GM15510 (cell line): Measurements from ENCODE around the gene POLN.

Source experiments
- POLR2A ChIP-seq: IDR thresholded peaks from 3 replicates; pipeline ENCODE4 v1.6.1; 2011; ENCODE audit warnings: borderline replicate concordance; ENCODE audit not compliant: insufficient read length; ENCODE audit errors: extremely low read depth

The POLN gene

DNA sequence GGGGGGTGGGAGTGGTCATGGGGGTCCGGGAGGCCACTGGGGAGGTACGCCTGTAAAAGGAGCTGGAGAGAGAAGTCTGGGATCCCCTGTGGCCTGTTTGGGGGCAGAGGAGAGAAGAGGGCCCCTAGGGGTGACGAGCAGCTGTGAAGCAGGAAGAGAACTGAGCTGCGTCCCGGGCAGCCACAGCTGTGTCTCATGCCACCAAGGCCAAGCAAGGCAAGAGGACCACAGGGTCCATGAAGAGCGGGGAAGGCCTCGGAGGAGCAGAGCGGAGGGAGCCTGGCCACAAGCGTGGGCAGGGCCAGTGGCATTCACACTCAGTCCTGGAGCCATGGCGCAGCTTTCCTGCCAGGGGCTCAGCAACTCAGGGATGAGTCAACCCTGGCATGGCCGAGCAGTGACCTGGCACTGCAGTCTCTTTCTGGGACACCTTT lies 196.4 kb downstream of the POLN start:
- no peak for TF ChIP-seq POLR2A

DNA sequence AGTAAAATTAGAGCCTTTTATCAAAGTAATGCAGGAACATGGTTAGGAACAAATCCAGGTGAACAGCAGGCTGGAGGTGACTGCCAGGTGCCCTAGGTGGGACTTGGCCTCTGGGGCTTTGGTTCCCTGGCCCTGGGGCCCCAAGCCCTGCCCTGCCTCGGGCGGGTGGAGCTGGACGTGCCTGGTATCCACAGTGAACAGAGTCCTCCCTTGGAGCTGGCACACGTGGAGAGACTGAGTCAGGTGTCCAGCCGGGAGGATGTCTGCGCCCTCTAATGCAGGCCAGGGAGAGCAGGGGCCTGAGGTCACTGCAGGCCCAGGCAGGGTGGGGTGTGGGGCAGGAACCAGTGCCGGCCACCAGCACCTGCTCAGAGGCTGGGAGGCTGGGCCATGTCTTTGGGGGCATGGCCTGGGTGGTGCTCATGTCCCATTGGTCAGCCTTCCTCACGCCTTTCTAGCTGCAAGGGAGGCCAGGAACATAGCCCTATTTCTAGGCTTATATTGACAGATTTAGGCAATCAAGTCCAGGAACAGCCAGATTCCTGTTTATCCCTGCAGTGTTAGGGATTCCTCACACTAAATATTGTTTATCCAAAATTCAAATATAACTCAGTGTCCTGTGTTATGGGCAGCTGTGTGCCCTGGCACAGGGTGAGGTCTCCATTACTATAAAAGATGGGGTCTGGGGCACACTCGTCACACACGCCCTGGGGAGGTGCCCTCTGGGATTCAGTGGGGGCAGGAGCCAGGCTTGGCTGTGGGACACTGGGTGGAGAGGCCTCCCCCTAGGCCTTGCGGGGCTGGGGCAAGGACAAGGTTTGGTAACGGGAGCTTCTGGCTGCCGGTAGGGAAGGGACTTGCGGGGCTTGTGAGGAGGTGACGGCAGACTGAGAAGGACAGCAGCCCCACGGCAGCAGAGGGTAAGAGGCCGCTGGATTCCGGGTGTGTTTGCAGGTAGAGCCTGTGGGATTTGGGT lies 197.1 kb downstream of the POLN start:
- TF ChIP-seq POLR2A: no peak

DNA sequence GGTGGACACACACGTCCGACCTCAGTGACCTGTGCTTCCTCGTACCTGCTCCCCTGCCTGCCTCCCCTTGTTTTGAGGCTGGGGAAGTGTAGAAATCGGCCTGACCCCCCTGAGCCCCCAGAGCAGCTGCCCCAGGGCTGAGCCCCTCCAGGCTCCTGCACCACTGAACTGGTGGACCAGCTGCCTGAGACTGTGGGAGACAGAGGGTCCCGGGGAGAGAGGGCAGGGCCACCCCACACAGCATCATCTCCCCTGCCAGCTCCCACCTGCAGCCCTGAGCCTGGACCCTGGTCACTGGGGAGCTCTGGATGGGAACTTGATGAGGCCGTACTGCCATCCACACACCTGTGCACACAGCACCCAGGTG lies 197.8 kb downstream of the POLN start:
- TF ChIP-seq POLR2A: no peak

DNA sequence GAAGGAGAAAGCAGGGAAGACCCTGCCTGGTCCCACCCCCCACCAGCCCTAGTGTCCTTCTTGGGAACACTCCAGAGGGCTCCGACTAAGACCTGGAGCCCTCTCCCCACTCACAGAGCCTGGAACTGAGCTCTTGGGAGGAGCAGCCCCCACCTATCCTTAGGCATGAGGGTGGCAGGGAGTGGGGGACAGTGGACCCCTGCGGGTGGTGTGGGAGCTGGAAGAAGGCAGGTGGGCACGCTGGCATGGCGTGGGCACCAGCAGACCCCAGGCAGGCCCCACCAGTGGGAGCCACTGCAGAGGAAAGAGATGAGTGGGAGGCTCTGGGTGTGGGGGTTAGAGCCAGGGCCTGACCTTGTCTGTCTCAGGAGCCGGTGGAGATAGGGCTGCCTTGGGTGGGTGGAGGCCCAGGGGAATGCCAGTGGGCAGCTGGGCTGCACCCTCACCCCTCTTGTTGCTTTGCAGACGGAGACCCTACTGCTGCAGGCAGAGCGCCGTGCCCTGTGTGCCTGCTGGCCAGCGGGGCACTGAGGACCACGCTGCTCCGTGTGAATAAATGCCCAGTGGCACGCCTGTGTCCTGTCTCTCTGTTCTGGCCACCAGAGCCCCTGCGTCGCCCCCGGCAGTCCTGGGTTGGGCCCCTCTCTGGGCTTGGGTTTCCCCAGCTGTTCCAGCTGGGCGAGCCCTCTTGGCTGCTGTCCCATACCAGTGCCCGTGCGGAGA lies 198.4 kb downstream of the POLN start:
- no peak for TF ChIP-seq POLR2A

DNA sequence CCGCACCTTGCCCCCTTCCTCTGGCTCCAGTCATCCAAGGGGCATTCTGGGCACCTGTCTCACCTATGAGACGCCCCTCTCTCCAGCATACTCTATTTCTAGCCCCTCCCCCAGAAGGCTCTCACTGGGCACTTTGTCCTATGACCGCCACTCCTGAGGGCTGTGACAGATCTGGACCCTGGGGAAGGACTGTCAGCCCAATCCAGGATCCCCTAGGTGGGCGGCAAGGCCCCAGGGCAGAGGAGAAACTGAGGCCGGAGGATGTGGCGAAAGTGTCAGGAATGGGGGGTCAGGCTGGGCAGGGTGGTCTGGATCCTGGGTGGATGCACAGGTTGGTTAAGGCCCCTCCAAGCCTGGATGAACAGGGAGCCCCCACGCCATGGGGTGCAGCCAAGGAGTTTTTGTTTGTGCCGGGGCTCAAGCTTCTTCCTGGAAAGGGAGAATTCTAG lies 198.9 kb downstream of the POLN start:
- TF ChIP-seq POLR2A: no peak

DNA sequence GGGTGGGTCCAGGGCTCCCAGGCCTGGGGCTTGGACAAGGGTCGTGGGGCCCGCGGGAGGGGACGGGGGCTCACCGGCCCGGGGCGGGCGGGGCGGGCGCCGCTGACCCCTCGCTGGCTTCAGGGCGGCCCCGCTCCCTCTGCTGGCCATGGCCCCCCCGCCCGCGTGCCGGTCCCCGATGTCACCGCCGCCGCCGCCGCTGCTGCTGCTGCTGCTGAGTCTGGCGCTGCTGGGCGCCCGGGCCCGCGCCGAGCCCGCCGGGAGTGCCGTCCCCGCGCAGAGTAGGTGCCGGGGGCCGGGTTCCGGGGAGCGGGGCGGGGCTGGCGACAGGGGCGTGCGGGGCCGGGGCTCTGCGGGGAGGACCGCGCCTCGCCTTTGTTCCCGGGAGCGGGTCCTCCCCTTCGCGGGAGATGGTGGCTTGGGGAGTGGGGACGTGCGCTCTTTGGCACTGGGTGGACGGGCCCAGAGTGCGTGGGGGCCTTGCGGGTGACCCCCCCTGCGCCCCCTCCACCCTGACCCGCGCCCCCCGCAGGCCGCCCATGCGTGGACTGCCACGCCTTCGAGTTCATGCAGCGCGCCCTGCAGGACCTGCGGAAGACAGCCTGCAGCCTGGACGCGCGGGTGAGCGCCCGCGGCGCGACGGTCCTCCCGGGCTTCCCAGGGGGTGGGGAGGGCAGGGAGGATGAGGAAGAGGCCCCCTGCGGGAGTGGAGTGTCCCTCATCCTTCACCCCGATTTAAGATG lies 199.5 kb downstream of the POLN start:
- no peak for TF ChIP-seq POLR2A

DNA sequence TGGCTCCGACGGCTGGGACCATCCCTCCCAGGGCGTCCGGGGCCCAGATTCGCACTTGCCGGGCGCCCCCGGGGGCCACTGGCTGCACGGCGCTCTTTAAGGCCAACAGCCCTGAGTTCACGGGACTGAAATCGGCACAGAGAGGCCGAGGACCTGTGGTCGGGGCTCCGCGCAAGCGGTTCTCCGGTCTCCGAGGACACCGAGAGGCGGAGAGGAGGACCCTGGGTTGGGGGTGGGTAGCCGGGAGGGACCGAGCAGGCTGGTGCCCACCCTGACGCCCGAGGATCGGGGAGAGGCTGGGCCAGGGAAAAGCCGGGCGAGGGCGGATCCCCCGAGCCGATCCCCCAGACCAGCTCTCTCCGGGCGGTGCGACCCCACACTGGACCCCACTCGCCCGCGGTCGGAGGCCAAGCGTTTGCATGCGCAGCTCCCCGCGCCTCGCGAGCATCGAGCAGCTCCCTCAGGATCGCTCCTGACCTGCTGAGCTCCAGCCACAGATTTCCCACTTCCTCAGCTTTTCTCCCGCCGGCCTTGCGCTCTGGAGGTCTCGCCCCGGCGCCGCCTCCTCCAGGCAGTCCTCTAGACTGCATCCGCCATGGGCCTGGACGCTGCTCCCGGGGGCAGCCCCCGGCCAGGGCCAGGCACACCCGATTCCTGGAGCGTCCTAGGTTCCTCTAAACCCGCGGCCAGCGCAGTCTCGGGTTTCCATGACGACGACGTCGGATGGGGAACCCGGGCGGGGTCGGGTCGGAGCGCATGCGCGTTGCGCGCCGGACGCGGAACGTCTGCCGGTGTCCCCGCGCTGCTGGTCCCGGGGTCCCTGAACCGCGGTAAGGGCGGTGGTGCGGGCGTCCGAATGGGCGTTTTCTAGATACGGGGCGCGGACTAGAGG lies 200.4 kb downstream of the POLN start:
- peak; percentile 71 for TF ChIP-seq POLR2A

DNA sequence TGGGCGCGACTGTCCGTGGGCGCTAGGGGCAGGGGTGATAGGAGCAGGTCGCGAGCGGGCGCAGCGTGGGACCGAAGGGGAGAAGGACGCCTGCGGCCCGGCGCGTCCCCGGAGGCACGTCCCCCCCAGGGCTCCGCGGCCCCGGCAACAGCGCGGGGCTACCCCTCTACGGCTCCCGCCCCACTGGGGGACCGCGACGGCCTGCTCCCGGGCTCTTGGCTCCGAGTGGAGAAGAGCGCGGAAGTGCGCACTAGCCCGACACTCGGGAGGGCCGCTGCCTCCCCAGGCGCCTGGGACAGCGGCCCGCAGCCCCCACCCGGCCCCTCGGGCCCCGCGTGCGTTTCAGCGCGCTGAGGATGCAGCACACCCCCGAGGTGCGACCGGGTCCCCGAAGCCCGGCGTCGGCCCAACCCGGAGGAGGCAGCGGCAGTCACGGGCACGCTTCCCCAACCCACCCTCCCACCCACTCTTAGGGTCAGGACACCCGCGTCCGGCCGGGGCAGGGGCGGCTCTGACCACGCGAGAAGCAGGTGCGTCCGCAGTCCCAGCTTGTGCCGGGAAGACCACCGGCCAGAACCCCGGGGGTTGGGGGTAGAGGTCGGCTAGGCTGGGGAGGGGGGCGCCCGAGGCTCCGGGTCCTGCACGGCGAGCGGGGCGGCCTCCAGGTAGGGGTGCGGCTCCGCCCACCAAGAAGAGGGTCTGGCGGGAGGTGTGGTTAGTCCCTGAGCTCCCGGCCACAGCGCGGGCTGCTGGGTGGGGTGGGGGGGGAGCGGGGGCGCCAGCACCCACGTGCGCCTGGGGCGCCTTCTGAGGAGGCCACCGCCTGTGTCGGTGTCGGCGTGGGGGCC lies 201.3 kb downstream of the POLN start:
- no peak for TF ChIP-seq POLR2A

DNA sequence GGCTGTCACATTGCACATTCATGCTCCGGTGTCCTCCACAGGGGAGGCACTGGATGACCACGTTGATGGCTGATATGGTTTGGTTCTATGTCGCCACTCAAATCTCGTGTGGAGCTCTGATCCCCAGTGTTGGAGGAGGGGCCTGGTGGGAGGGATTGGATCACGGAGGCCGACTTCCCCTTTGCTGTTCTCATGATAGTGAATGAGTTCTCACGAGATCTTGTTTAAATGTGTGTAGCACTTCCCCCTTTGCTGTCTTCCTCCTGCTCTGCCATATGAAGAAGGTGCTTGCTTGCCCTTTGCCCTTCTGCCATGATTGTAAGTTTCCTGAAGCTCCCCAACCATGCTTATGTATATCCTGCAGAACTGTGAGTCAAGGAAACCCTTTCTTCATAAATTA lies 205.1 kb downstream of the POLN start:
- TF ChIP-seq POLR2A: no peak

DNA sequence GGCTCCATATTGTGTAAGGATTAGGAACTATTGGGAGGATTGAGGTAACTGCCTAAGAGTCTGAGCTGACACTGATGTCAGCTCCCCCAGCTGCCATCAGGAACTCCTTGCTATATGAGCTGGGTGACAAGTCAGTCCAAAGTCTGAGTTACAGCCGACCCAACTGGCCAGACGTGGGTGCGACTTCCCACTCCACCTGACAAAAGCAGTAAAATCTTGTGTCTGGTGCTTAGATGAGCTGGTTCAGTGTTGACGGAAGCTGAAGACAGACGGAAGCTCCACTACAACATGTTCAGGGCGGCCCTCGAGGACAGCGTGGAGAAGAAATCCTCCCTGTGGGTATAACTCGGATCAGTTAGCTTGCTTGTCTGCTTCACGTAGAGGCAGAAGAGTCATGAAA lies 205.6 kb downstream of the POLN start:
- no peak for TF ChIP-seq POLR2A

DNA sequence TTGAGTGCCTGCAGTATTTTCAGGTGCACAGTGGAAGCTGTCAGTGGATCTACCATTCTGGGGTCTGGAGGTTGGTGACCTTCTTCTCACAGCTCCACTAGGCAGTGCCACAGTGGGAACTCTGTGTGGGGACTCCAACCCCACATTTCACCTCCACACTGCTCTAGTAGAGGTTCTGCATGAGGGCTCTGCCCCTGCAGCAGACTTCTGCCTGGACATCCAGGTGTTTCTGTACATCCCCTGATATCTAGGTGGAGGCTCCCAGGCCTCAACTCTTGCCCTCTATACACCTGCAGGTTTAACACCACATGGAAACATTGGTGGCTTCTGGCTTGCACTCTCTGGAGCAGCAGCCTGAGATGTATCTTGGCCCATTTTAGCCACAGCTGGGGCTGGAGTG lies 216.1 kb downstream of the POLN start:
- no peak for TF ChIP-seq POLR2A

DNA sequence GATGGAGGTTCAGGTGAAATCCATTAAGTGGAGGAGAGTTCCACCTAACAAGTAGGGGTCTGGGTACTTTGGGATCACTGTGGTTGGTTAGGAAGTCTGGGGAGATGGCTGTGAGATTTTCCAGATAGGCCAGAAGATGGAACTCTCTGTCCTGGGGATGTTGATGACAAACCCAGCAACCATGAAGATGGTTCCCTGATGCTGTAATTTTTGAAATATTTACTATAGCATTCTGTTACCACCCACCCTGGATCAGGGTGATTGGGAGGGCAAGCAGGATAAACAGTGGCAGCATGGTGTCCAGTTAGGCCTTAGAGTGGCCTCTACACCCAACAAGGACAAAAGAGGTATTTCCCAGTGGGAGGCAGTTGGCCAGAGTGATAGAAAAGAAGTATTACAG lies 217.2 kb downstream of the POLN start:
- no peak for TF ChIP-seq POLR2A
